GM21576 (cell line): ENCODE measurements around the gene ABCC8.

Experiments
- ATAC-seq: cut with Tn5 transposase; IDR thresholded peaks from one replicate; pipeline ENCODE4 v1.9.1; 2021; ENCODE audit warnings: mild to moderate bottlenecking, moderate library complexity; ENCODE audit not compliant: unreplicated experiment

Gene ABCC8

GRCh38 chr11:17389957-17390649, 86.5 kb downstream of the ABCC8 start:
- ATAC-seq = no peak

GRCh38 chr11:17389211-17389956, 87.3 kb downstream of the ABCC8 start:
- ATAC-seq = peak; percentile 50

GRCh38 chr11:17388609-17389210, 87.9 kb downstream of the ABCC8 start, which contains the start of gene KCNJ11:
TSS of gene KCNJ11 (minus strand) at chr11:17388659. CDS start at chr11:17388091, 568 bp downstream.
- peak; percentile 34 for ATAC-seq

GRCh38 chr11:17387811-17388210, 88.8 kb downstream of the ABCC8 start:
- no peak for ATAC-seq

- no peak for ATAC-seq
Observed at GRCh38 chr11:17387254-17387653, 89.4 kb downstream of the ABCC8 start.

GRCh38 chr11:17386331-17387084, 90.1 kb downstream of the ABCC8 start:
- ATAC-seq = peak; percentile 54

GRCh38 chr11:17385926-17386325, 90.7 kb downstream of the ABCC8 start:
- ATAC-seq = no peak

- no peak for ATAC-seq
Observed at GRCh38 chr11:17385492-17385891, 91.2 kb downstream of the ABCC8 start.

GRCh38 chr11:17384002-17384511, 92.6 kb downstream of the ABCC8 start:
- ATAC-seq = peak; percentile 45

- no peak for ATAC-seq
Observed at GRCh38 chr11:17383461-17383860, 93.2 kb downstream of the ABCC8 start.

GRCh38 chr11:17382046-17382728, 94.5 kb downstream of the ABCC8 start:
- ATAC-seq = no peak

GRCh38 chr11:17381156-17381555, 95.5 kb downstream of the ABCC8 start:
- ATAC-seq = no peak

- no peak for ATAC-seq
Observed at GRCh38 chr11:17379383-17380180, 97.1 kb downstream of the ABCC8 start.

- ATAC-seq = no peak
Observed at GRCh38 chr11:17378655-17379054, 98.0 kb downstream of the ABCC8 start.

- no peak for ATAC-seq
Observed at GRCh38 chr11:17376493-17376892, 100.2 kb downstream of the ABCC8 start.

- ATAC-seq = no peak
Observed at GRCh38 chr11:17375547-17375946, 101.1 kb downstream of the ABCC8 start.

GRCh38 chr11:17371614-17372013, 105.0 kb downstream of the ABCC8 start:
- ATAC-seq = no peak

GRCh38 chr11:17369684-17370243, 106.9 kb downstream of the ABCC8 start:
- no peak for ATAC-seq

GRCh38 chr11:17369094-17369493, 107.6 kb downstream of the ABCC8 start:
- ATAC-seq = no peak
